Fibroblast of lung (primary cell): ENCODE data around the gene NOX4. TPM values are rescaled to one million over a fixed set of nuclear protein-coding genes. Genes with fewer than 3 reads are reported as not detected.
A peak's percentile ranks its signal among the peaks of the same experiment; 100 is the strongest.

Experiments used
- DNase-seq, 2 donors: peaks; one replicate each; pipeline versions ENCODE4 v3.0.0 to v3.0.0-alpha.2; 2010; ENCODE audit warnings: low read depth in 2 of 2
- H2AFZ ChIP-seq: 2 replicates; pipeline ENCODE4 v1.5.1; 2012; ENCODE audit warnings: low read length, control low read depth, inconsistent platforms
- H3K27ac ChIP-seq: 2 replicates; pipeline ENCODE4 v1.5.1; 2011; ENCODE audit warnings: low read length, control low read depth; ENCODE audit not compliant: insufficient read depth
- H3K27me3 ChIP-seq: 2 replicates; pipeline ENCODE4 v1.5.1; 2011; ENCODE audit warnings: mild to moderate bottlenecking, low read length; ENCODE audit not compliant: control insufficient read depth, insufficient read depth
- H3K36me3 ChIP-seq: 2 replicates; pipeline ENCODE4 v1.5.1; 2011; ENCODE audit warnings: low read length; ENCODE audit not compliant: control insufficient read depth, insufficient read depth
- H3K4me1 ChIP-seq: 2 replicates; pipeline ENCODE4 v1.5.1; 2011; ENCODE audit warnings: low read length; ENCODE audit not compliant: control insufficient read depth, insufficient read depth; ENCODE audit errors: extremely low read depth
- H3K4me2 ChIP-seq: 2 replicates; pipeline ENCODE4 v1.5.1; 2011; ENCODE audit warnings: low read length, control low read depth; ENCODE audit not compliant: insufficient read depth; ENCODE audit errors: extremely low read depth
- H3K4me3 ChIP-seq, 4 experiments: fragments of 200-600 bp in 1 of 4; sonication (generic) in 1 of 4; replicated peaks in 1 of 4; 2 replicates each; pipeline ENCODE4 v1.5.1; 2011 to 2016; ENCODE audit warnings: low read length in 4 of 4, low read depth in 3 of 4, mild to moderate bottlenecking in 3 of 4, control low read depth in 2 of 4, inconsistent platforms in 1 of 4, mixed read lengths in 1 of 4; ENCODE audit not compliant: insufficient read depth in 1 of 4; ENCODE audit errors: control extremely low read depth in 1 of 4
- H3K79me2 ChIP-seq: 2 replicates; pipeline ENCODE4 v1.5.1; 2012; ENCODE audit warnings: mild to moderate bottlenecking, low read length, inconsistent platforms; ENCODE audit not compliant: control insufficient read depth, insufficient read depth
- H3K9ac ChIP-seq: 2 replicates; pipeline ENCODE4 v1.5.1; 2011; ENCODE audit warnings: mild to moderate bottlenecking, low read length, control low read depth; ENCODE audit not compliant: insufficient read depth
- H3K9me3 ChIP-seq: 2 replicates; pipeline ENCODE4 v1.5.1; 2012; ENCODE audit warnings: low read depth, low read length; ENCODE audit not compliant: control insufficient read depth, insufficient read depth
- H4K20me1 ChIP-seq: 2 replicates; pipeline ENCODE4 v1.5.1; 2011; ENCODE audit warnings: low read length; ENCODE audit not compliant: control insufficient read depth, insufficient read depth; ENCODE audit errors: extremely low read depth
- CTCF ChIP-seq, 2 donors: IDR thresholded peaks in 1 of 2; conservative IDR thresholded peaks in 1 of 2; 1 replicate in 1 of 2; 2 replicates in 1 of 2; pipeline ENCODE4 v1.5.1; 2011 to 2012; ENCODE audit warnings: low read length in 2 of 2, control low read depth in 1 of 2, inconsistent platforms in 1 of 2, low read depth in 1 of 2, mild to moderate bottlenecking in 1 of 2
- EZH2 ChIP-seq: IDR thresholded peaks from 2 replicates; pipeline ENCODE4 v1.5.1; 2012; ENCODE audit warnings: low read length, control low read depth, mild to moderate bottlenecking; ENCODE audit errors: missing control alignments
- polyA plus RNA-seq, 2 donors: library from polyadenylated mRNA; depleted of rRNA in 1 of 2; stranded (reverse) in 1 of 2; unstranded in 1 of 2; fragments of >200 nt; gene quantifications; 2 replicates each; pipeline ENCODE4 v1.2.1, GENCODE V29; 2011 to 2012; ENCODE audit warnings: missing spikeins in 1 of 2
- total RNA-seq: library from RNA; depleted of rRNA; stranded (reverse); fragments of >200 nt; gene quantifications from 2 replicates; pipeline ENCODE4 v1.2.1, GENCODE V29; 2014

NOX4 gene
- total and polyA plus RNA-seq, 2 donors (not counting 1 experiment from before 2014, with no cell fraction given), result 0.49 to 0.50 TPM

DNA sequence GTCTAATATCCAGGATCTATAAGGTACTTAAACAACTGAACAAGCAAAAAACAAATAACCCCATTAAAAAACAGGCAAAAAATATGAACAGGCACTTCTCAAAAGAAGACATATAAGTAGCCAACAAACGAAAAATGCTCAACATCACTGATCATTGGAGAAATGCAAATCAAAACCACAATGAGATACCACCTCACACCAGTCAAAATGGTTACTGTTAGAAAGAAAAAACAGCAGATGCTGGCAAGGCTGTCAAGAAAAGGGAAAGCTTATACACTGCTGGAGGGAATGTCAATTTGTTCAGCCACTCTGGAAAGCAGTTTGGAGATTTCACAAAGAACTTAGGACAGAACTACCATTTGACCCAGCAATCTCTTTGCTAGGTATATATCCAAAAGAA is 30.6 kb upstream of the NOX4 start:
- Histone ChIP-seq H3K4me3 (no peak overlapping the region), H4K20me1 (no peaks in the 10 kb centered on the region), H3K27me3 (no peaks in the 10 kb centered on the region), H3K27ac (no peak overlapping the region), H3K4me1 (no peaks in the 10 kb centered on the region), H3K4me2 (no peak overlapping the region), H2AFZ (no peak overlapping the region), H3K9me3 (no peaks in the 10 kb centered on the region), H3K9ac (no peak overlapping the region), H3K79me2 (no peaks in the 10 kb centered on the region), H3K36me3 (no peaks in the 10 kb centered on the region)
- no peak for DNase-seq
- TF ChIP-seq EZH2 (no peak), CTCF (conservative IDR thresholded peaks at IDR 0.05 in 1 of 2, IDR thresholded peaks at IDR 0.05 in 1 of 2; ENCODE audit: low read depth in 1 of 2, low read length in 2 of 2) (no peak)

GRCh38 chr11:89521294-89521693 is 30.1 kb upstream of the NOX4 start:
- H3K9ac ChIP-seq, result no peak overlapping the region
- TF ChIP-seq CTCF (conservative IDR thresholded peaks at IDR 0.05 in 1 of 2, IDR thresholded peaks at IDR 0.05 in 1 of 2; ENCODE audit: low read depth in 1 of 2, low read length in 2 of 2) (no peak), EZH2 (no peak)
- no peak overlapping the region for H2AFZ ChIP-seq
- H3K4me1 ChIP-seq, result no peaks in the 10 kb centered on the region
- peak in 1 of 2 donors; percentile 60 for DNase-seq
- H3K36me3 ChIP-seq, result no peaks in the 10 kb centered on the region
- H3K79me2 ChIP-seq, result no peaks in the 10 kb centered on the region
- H3K27me3 ChIP-seq, result no peaks in the 10 kb centered on the region
- H3K27ac ChIP-seq, result no peak overlapping the region
- no peaks in the 10 kb centered on the region for H4K20me1 ChIP-seq
- H3K9me3 ChIP-seq, result no peaks in the 10 kb centered on the region
- no peak overlapping the region for H3K4me3 ChIP-seq
- no peak overlapping the region for H3K4me2 ChIP-seq

DNA sequence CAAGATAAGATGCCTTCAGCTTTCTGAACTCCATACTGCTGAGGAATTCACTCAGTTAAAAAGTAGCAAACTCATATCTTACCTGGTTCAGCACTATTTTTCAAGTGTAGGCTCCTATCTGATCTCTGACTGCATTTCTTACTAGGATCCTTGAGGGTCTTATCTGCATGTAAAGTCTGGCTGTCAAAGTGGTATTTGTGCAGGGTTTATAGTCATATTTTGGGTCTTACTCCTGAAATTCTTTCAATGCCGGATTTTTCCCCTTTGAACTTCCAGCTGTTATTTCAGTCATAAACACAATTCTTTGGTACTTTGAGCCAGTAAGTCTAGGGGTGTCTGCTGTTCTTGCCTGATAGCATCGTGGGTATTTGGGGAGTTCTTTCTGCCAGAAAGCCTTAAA is 25.3 kb upstream of the NOX4 start:
- Histone ChIP-seq H3K4me2 (no peak overlapping the region), H3K27me3 (no peaks in the 10 kb centered on the region)
- no peak for TF ChIP-seq EZH2
- no peak for TF ChIP-seq CTCF (conservative IDR thresholded peaks at IDR 0.05 in 1 of 2, IDR thresholded peaks at IDR 0.05 in 1 of 2; ENCODE audit: low read depth in 1 of 2, low read length in 2 of 2)

More for the DNA sequence above, 25.3 kb upstream of the NOX4 start:
- Histone ChIP-seq H3K4me3 (no peak overlapping the region), H4K20me1 (no peaks in the 10 kb centered on the region), H2AFZ (no peak overlapping the region), H3K9ac (no peak overlapping the region), H3K9me3 (no peaks in the 10 kb centered on the region), H3K27ac (no peak overlapping the region), H3K4me1 (no peaks in the 10 kb centered on the region), H3K36me3 (no peaks in the 10 kb centered on the region), H3K79me2 (no peaks in the 10 kb centered on the region)
- peak in 1 of 2 donors; percentile 65 for DNase-seq
